ENCODE measurements around the gene CAMK2A. TPM values are rescaled to one million over a fixed set of nuclear protein-coding genes. Genes with fewer than 3 reads are reported as not detected.

The CAMK2A gene
- total and polyA plus RNA-seq, 4 donors, result under 0.01 TPM; not detected in 3

- no peak overlapping the region for H3K4me3 ChIP-seq (ENCODE audit: low read depth in 1 of 3, low read length in 3 of 3)
- H3K27me3 ChIP-seq (ENCODE audit: control insufficient read depth in 4 of 4, insufficient read depth in 4 of 4, low read length in 3 of 4), result no peaks in the 10 kb centered on the region
- H3K36me3 ChIP-seq (ENCODE audit: control insufficient read depth in 4 of 4, insufficient read depth in 3 of 4, low read depth in 1 of 4, low read length in 3 of 4), result no peaks in the 10 kb centered on the region
- no peak overlapping the region for H3K27ac ChIP-seq (ENCODE audit: low read depth in 1 of 2, low read length in 2 of 2)
- TF ChIP-seq YY1 (IDR thresholded peaks at IDR 0.05) (no peak), NR2F2 (IDR thresholded peaks at IDR 0.05) (no peak), FOXA2 (IDR thresholded peaks at IDR 0.05) (no peak), ZBTB33 (IDR thresholded peaks at IDR 0.05) (no peak), REST (IDR thresholded peaks at IDR 0.05) (no peak), JUND (IDR thresholded peaks at IDR 0.05) (no peak), RXRA (IDR thresholded peaks at IDR 0.05) (no peak), HNF4A (conservative IDR thresholded peaks at IDR 0.05) (no peak), EGR1 (IDR thresholded peaks at IDR 0.05; ENCODE audit: low read depth in 2 of 2) (no peak), SP1 (IDR thresholded peaks at IDR 0.05) (no peak), MAX (IDR thresholded peaks at IDR 0.05) (no peak), ATF3 (IDR thresholded peaks at IDR 0.05) (no peak), FOXA1 (IDR thresholded peaks at IDR 0.05) (no peak), GABPA (IDR thresholded peaks at IDR 0.05 in 1 of 2, conservative IDR thresholded peaks at IDR 0.05 in 1 of 2) (no peak), CTCF (IDR thresholded peaks at IDR 0.05; ENCODE audit: low read depth, low read length, missing input control) (no peak), RAD21 (IDR thresholded peaks at IDR 0.05) (no peak), TAF1 (conservative IDR thresholded peaks at IDR 0.05) (no peak)
- no peak for DNase-seq (ENCODE audit: low spot score)
- H3K4me1 ChIP-seq (ENCODE audit: control insufficient read depth in 4 of 4, insufficient read depth in 4 of 4, low read length in 3 of 4), result no peaks in the 10 kb centered on the region
- no peak overlapping the region for H3K9ac ChIP-seq (ENCODE audit: low read depth in 1 of 2, low read length in 2 of 2)
- WGBS, result 93% methylated on average over 16 of the region's 16 CpGs
- no peaks in the 10 kb centered on the region for H3K9me3 ChIP-seq (ENCODE audit: control insufficient read depth in 4 of 4, low read length in 3 of 4)
Observed at GRCh38 chr5:150196986-150197385, 92.6 kb downstream of the CAMK2A start.

GRCh38 chr5:150196514-150196913, 93.1 kb downstream of the CAMK2A start:
- DNase-seq (ENCODE audit: low spot score), result no peak
- Histone ChIP-seq H3K9ac (ENCODE audit: low read depth in 1 of 2, low read length in 2 of 2) (no peak overlapping the region), H3K27ac (ENCODE audit: low read depth in 1 of 2, low read length in 2 of 2) (no peak overlapping the region), H3K4me3 (ENCODE audit: low read depth in 1 of 3, low read length in 3 of 3) (no peak overlapping the region), H3K36me3 (ENCODE audit: control insufficient read depth in 4 of 4, insufficient read depth in 3 of 4, low read depth in 1 of 4, low read length in 3 of 4) (no peaks in the 10 kb centered on the region), H3K9me3 (ENCODE audit: control insufficient read depth in 4 of 4, low read length in 3 of 4) (no peaks in the 10 kb centered on the region), H3K4me1 (ENCODE audit: control insufficient read depth in 4 of 4, insufficient read depth in 4 of 4, low read length in 3 of 4) (no peaks in the 10 kb centered on the region), H3K27me3 (ENCODE audit: control insufficient read depth in 4 of 4, insufficient read depth in 4 of 4, low read length in 3 of 4) (no peaks in the 10 kb centered on the region)
- 74% methylated on average over 5 of the region's 5 CpGs for WGBS
- TF ChIP-seq EGR1 (IDR thresholded peaks at IDR 0.05; ENCODE audit: low read depth in 2 of 2), result no peak
- TF ChIP-seq NR2F2 (IDR thresholded peaks at IDR 0.05), result no peak
- TF ChIP-seq JUND (IDR thresholded peaks at IDR 0.05), result no peak
- TF ChIP-seq SP1 (IDR thresholded peaks at IDR 0.05), result no peak
- TF ChIP-seq HNF4A (conservative IDR thresholded peaks at IDR 0.05), result no peak
- TF ChIP-seq TAF1 (conservative IDR thresholded peaks at IDR 0.05), result no peak
- no peak for TF ChIP-seq HNF4G (IDR thresholded peaks at IDR 0.05)
- no peak for TF ChIP-seq FOXA2 (IDR thresholded peaks at IDR 0.05)
- TF ChIP-seq YY1 (IDR thresholded peaks at IDR 0.05), result no peak
- TF ChIP-seq REST (IDR thresholded peaks at IDR 0.05), result no peak
- no peak for TF ChIP-seq FOXA1 (IDR thresholded peaks at IDR 0.05)
- no peak for TF ChIP-seq RXRA (IDR thresholded peaks at IDR 0.05)
- no peak for TF ChIP-seq CTCF (IDR thresholded peaks at IDR 0.05; ENCODE audit: low read depth, low read length, missing input control)
